Lower leg skin (tissue), 3 donors: ENCODE data around the gene NNAT.

Experiments
- POLR2A ChIP-seq, 2 donors: fragments of 450-650 bp; IDR thresholded peaks; one replicate each; pipeline ENCODE4 v1.6.1; 2016 to 2017; ENCODE audit warnings: antibody characterized with exemption in 2 of 2, mild to moderate bottlenecking in 1 of 2, moderate library complexity in 1 of 2
- TF ChIP-seq, protein P1 (sequence below), 3 donors: fragments of 450-650 bp; IDR thresholded peaks; one replicate each; pipeline ENCODE4 v1.5.1; 2016; ENCODE audit warnings: antibody characterized with exemption in 3 of 3, mild to moderate bottlenecking in 3 of 3, moderate library complexity in 2 of 3

DNA sequence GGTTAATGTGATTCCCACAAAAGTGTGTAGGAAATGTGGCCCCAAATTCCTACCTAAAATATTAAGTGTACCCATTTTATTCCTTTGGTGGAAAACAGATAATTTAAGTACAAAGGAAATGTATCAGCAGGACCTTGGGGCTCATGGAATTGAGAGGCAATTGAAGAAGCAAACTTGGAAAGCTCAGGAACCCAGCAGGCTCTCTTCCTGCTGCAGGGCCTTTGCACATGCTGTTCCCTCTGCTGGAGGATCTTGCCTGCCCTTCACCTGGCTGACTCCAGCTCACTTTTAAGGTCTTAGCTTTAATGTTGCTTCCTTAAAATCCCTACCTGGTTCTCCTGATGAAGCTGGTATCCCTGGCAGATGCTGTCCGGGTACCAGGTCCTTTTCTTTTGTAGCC lies 16.5 kb downstream of the NNAT start:
- TF ChIP-seq, protein P1, sequence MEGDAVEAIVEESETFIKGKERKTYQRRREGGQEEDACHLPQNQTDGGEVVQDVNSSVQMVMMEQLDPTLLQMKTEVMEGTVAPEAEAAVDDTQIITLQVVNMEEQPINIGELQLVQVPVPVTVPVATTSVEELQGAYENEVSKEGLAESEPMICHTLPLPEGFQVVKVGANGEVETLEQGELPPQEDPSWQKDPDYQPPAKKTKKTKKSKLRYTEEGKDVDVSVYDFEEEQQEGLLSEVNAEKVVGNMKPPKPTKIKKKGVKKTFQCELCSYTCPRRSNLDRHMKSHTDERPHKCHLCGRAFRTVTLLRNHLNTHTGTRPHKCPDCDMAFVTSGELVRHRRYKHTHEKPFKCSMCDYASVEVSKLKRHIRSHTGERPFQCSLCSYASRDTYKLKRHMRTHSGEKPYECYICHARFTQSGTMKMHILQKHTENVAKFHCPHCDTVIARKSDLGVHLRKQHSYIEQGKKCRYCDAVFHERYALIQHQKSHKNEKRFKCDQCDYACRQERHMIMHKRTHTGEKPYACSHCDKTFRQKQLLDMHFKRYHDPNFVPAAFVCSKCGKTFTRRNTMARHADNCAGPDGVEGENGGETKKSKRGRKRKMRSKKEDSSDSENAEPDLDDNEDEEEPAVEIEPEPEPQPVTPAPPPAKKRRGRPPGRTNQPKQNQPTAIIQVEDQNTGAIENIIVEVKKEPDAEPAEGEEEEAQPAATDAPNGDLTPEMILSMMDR (IDR thresholded peaks at IDR 0.05), result no peak
- no peak for TF ChIP-seq POLR2A (IDR thresholded peaks at IDR 0.05)
